Measurements from ENCODE around the gene DUOX1. TPM values are rescaled to one million over a fixed set of nuclear protein-coding genes. Genes with fewer than 3 reads are reported as not detected.

Gene DUOX1
- total RNA-seq, 1 experiment from 2014 or later, result 19.6 TPM

- Histone ChIP-seq H3K27me3 (ENCODE audit: insufficient read depth, low read length) (no peaks in the 10 kb centered on the region), H3K4me1 (ENCODE audit: control insufficient read depth in 1 of 2, insufficient read depth in 2 of 2, low read length in 2 of 2) (peaks cover 9 to 21% of the 10 kb centered on the region in 2 experiments), H3K79me2 (ENCODE audit: insufficient read depth, low read length) (no peaks in the 10 kb centered on the region), H2AFZ (ENCODE audit: low read depth, low read length, poor library complexity, severe bottlenecking) (no peak overlapping the region), H3K36me3 (ENCODE audit: control insufficient read depth in 1 of 2, insufficient read depth in 2 of 2, low read length in 2 of 2) (no peaks in the 10 kb centered on the region), H3K9me3 (ENCODE audit: control insufficient read depth in 1 of 2, insufficient read depth in 1 of 2, low read depth in 1 of 2, low read length in 2 of 2) (no peaks in the 10 kb centered on the region), H3K27ac (ENCODE audit: low read depth, low read length) (no peak overlapping the region), H3K4me2 (ENCODE audit: low read length) (no peak overlapping the region), H3K9me2 (ENCODE audit: insufficient read depth) (no peaks in the 10 kb centered on the region), H3K9ac (ENCODE audit: low read length) (no peak overlapping the region), H4K20me1 (ENCODE audit: insufficient read depth) (no peaks in the 10 kb centered on the region), H3K4me3 (replicated peaks in 1 of 2; ENCODE audit: low read depth in 1 of 2, low read length in 2 of 2) (no peak overlapping the region)
- BruUV-seq (replicated peaks), result TSS peak; percentile 34
- ChIA-PET CTCF (interaction anchor here (1.3 to 2.0 kb wide), 3 partner anchors 18 to 69 kb away, joined by 3 to 6 read pairs (median 3); no protein-coding TSS in a partner anchor), POLR2A (no interaction called here), RAD21 (ENCODE audit: low non-redundant PET in 1 of 2, low total read pairs in 2 of 2, uncharacterized antibody in 2 of 2, unreplicated experiment in 2 of 2) (no interaction called here)
- DNase-seq (ENCODE audit: low read depth, low spot score), result no peak
- ATAC-seq, result no peak
- TF ChIP-seq ELF1 (IDR thresholded peaks at IDR 0.05; ENCODE audit: borderline replicate concordance, low read depth), result no peak
- TF ChIP-seq, protein P1, sequence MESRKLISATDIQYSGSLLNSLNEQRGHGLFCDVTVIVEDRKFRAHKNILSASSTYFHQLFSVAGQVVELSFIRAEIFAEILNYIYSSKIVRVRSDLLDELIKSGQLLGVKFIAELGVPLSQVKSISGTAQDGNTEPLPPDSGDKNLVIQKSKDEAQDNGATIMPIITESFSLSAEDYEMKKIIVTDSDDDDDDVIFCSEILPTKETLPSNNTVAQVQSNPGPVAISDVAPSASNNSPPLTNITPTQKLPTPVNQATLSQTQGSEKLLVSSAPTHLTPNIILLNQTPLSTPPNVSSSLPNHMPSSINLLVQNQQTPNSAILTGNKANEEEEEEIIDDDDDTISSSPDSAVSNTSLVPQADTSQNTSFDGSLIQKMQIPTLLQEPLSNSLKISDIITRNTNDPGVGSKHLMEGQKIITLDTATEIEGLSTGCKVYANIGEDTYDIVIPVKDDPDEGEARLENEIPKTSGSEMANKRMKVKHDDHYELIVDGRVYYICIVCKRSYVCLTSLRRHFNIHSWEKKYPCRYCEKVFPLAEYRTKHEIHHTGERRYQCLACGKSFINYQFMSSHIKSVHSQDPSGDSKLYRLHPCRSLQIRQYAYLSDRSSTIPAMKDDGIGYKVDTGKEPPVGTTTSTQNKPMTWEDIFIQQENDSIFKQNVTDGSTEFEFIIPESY (IDR thresholded peaks at IDR 0.05; ENCODE audit: extremely low read depth, insufficient replicate concordance, low read length), result no peak
- TF ChIP-seq TCF7L2 (IDR thresholded peaks at IDR 0.05; ENCODE audit: borderline replicate concordance, extremely low read depth, insufficient read depth, insufficient read length), result peak; percentile 14
- no peak for TF ChIP-seq FOSL1 (IDR thresholded peaks at IDR 0.05; ENCODE audit: low read depth)
- intact Hi-C loops (cut with micrococcal nuclease), result no loop called here
Measured at GRCh38 chr15:45186771-45187577, 57.2 kb downstream of the DUOX1 start.

GRCh38 chr15:45187578-45187893 lies 57.7 kb downstream of the DUOX1 start:
- Histone ChIP-seq H4K20me1 (ENCODE audit: insufficient read depth) (no peaks in the 10 kb centered on the region), H3K4me2 (ENCODE audit: low read length) (no peak overlapping the region), H3K27me3 (ENCODE audit: insufficient read depth, low read length) (no peaks in the 10 kb centered on the region), H3K36me3 (ENCODE audit: control insufficient read depth in 1 of 2, insufficient read depth in 2 of 2, low read length in 2 of 2) (no peaks in the 10 kb centered on the region), H3K27ac (ENCODE audit: low read depth, low read length) (no peak overlapping the region), H3K9ac (ENCODE audit: low read length) (no peak overlapping the region), H3K4me1 (ENCODE audit: control insufficient read depth in 1 of 2, insufficient read depth in 2 of 2, low read length in 2 of 2) (peaks cover 9 to 20% of the 10 kb centered on the region in 2 experiments), H2AFZ (ENCODE audit: low read depth, low read length, poor library complexity, severe bottlenecking) (no peak overlapping the region), H3K9me3 (ENCODE audit: control insufficient read depth in 1 of 2, insufficient read depth in 1 of 2, low read depth in 1 of 2, low read length in 2 of 2) (no peaks in the 10 kb centered on the region), H3K79me2 (ENCODE audit: insufficient read depth, low read length) (no peaks in the 10 kb centered on the region), H3K9me2 (ENCODE audit: insufficient read depth) (no peaks in the 10 kb centered on the region), H3K4me3 (replicated peaks in 1 of 2; ENCODE audit: low read depth in 1 of 2, low read length in 2 of 2) (no peak overlapping the region)
- ATAC-seq (no peak; the same call in 1 of the 2 replicates), DNase-seq (ENCODE audit: low read depth, low spot score) (no peak)
- ChIA-PET RAD21 (ENCODE audit: low non-redundant PET in 1 of 2, low total read pairs in 2 of 2, uncharacterized antibody in 2 of 2, unreplicated experiment in 2 of 2) (no interaction called here), POLR2A (no interaction called here), CTCF (no interaction called here)
- no TSS peak for BruUV-seq (replicated peaks)
- intact Hi-C loops (cut with micrococcal nuclease), result no loop called here
- TF ChIP-seq POLR2AphosphoS5 (IDR thresholded peaks at IDR 0.05; ENCODE audit: low read depth, low read length), result no peak
- TF ChIP-seq YY1 (IDR thresholded peaks at IDR 0.05; ENCODE audit: extremely low read depth, insufficient replicate concordance, low read depth, low read length), result no peak
- no peak for TF ChIP-seq EZH2phosphoT487 (IDR thresholded peaks at IDR 0.05; ENCODE audit: borderline replicate concordance)
- no peak for TF ChIP-seq RAD21 (IDR thresholded peaks at IDR 0.05; ENCODE audit: low read depth)
- no peak for TF ChIP-seq FOSL1 (IDR thresholded peaks at IDR 0.05; ENCODE audit: low read depth)
- TF ChIP-seq SRF (IDR thresholded peaks at IDR 0.05; ENCODE audit: low read depth), result no peak
- TF ChIP-seq, protein P2, sequence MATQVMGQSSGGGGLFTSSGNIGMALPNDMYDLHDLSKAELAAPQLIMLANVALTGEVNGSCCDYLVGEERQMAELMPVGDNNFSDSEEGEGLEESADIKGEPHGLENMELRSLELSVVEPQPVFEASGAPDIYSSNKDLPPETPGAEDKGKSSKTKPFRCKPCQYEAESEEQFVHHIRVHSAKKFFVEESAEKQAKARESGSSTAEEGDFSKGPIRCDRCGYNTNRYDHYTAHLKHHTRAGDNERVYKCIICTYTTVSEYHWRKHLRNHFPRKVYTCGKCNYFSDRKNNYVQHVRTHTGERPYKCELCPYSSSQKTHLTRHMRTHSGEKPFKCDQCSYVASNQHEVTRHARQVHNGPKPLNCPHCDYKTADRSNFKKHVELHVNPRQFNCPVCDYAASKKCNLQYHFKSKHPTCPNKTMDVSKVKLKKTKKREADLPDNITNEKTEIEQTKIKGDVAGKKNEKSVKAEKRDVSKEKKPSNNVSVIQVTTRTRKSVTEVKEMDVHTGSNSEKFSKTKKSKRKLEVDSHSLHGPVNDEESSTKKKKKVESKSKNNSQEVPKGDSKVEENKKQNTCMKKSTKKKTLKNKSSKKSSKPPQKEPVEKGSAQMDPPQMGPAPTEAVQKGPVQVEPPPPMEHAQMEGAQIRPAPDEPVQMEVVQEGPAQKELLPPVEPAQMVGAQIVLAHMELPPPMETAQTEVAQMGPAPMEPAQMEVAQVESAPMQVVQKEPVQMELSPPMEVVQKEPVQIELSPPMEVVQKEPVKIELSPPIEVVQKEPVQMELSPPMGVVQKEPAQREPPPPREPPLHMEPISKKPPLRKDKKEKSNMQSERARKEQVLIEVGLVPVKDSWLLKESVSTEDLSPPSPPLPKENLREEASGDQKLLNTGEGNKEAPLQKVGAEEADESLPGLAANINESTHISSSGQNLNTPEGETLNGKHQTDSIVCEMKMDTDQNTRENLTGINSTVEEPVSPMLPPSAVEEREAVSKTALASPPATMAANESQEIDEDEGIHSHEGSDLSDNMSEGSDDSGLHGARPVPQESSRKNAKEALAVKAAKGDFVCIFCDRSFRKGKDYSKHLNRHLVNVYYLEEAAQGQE (IDR thresholded peaks at IDR 0.05; ENCODE audit: low read depth), result no peak
- no peak for TF ChIP-seq SIN3A (IDR thresholded peaks at IDR 0.05; ENCODE audit: low read depth)
- TF ChIP-seq ATF3 (IDR thresholded peaks at IDR 0.05), result no peak
- TF ChIP-seq ZNF274 (IDR thresholded peaks at IDR 0.05; ENCODE audit: low read depth, low read length), result no peak
- no peak for TF ChIP-seq ZFX (IDR thresholded peaks at IDR 0.05)

Measured in HCT116 (cell line).